K562 (cell line): ENCODE results near the gene ZC3H12C. TPM values are rescaled to one million over a fixed set of nuclear protein-coding genes. Genes with fewer than 3 reads are reported as not detected.

Experiments used
- ATAC-seq: fragments of 200-7000 bp; cut with Tn5 transposase; 3 replicates; pipeline ENCODE4 v1.9.1; 2020; ENCODE audit warnings: moderate library complexity
- BruUV-seq: library from RNA; stranded (reverse); fragments of 400-500 nt; replicated peaks from 2 replicates; lab custom pipeline; 2021; lab: Mats Ljungman, UMichigan
- CTCF ChIA-PET: fragments of 300-600 bp; formaldehyde crosslinking; extraction: SDS; loops from one replicate; lab custom pipeline; 2021; ENCODE audit warnings: low intra/inter-chr PET ratio; lab: Yijun Ruan, JAX
- POLR2A ChIA-PET: fragments of 300-600, 350-650 bp; sonication (Branson Sonifier 250); formaldehyde crosslinking; extraction: SDS; loops from one replicate; lab custom pipeline; 2021; ENCODE audit warnings: antibody characterized with exemption, inconsistent platforms; lab: Yijun Ruan, JAX
- DNase-seq, 4 experiments: peaks; one replicate each; pipeline versions ENCODE4 v3.0.0 to v3.0.0-alpha.2; 2011 to 2018; ENCODE audit warnings: low spot score in 3 of 4, mixed read lengths in 3 of 4; ENCODE audit errors: extremely low read depth in 1 of 4
- FAIRE-seq: peaks from 2 replicates; lab custom pipeline; 2011; peaks lifted over from hg19 to GRCh38; lab: Jason Lieb, UNC
- H2AFZ ChIP-seq: 2 replicates; pipeline ENCODE4 v1.6.0; 2011; ENCODE audit warnings: low read depth, low read length, control low read depth, inconsistent platforms
- H3K27ac ChIP-seq: fragments of 200-600 bp; 3 replicates; pipeline ENCODE4 v1.8.0; 2011; ENCODE audit warnings: low read depth, mild to moderate bottlenecking, control low read depth, inconsistent platforms, low read length, moderate library complexity, mixed read lengths; ENCODE audit errors: extremely low read depth
- H3K27me3 ChIP-seq, 2 experiments: fragments of 300-600 bp in 1 of 2; 2 replicates in 1 of 2; 3 replicates in 1 of 2; pipeline versions ENCODE4 v1.6.0 to v1.8.0; 2011; ENCODE audit warnings: inconsistent platforms in 2 of 2, low read length in 2 of 2, mild to moderate bottlenecking in 1 of 2, mixed read lengths in 1 of 2, moderate library complexity in 1 of 2; ENCODE audit not compliant: control insufficient read depth in 2 of 2, insufficient read depth in 2 of 2
- H3K36me3 ChIP-seq: fragments of 300-600 bp; 3 replicates; pipeline ENCODE4 v1.8.0; 2011; ENCODE audit warnings: mild to moderate bottlenecking, low read length, inconsistent platforms; ENCODE audit not compliant: control insufficient read depth, insufficient read depth
- H3K4me1 ChIP-seq, 2 experiments: fragments of 200-600 bp in 1 of 2; replicated peaks in 1 of 2; 2 replicates in 1 of 2; 3 replicates in 1 of 2; pipeline versions ENCODE4 v1.5.1 to v1.8.0; 2011; ENCODE audit warnings: inconsistent platforms in 2 of 2, low read length in 2 of 2, mild to moderate bottlenecking in 1 of 2, mixed read lengths in 1 of 2, moderate library complexity in 1 of 2; ENCODE audit not compliant: control insufficient read depth in 2 of 2, insufficient read depth in 2 of 2
- H3K4me2 ChIP-seq: 2 replicates; pipeline ENCODE4 v1.6.1; 2011; ENCODE audit warnings: low read length, control low read depth, inconsistent platforms, mixed read lengths; ENCODE audit not compliant: insufficient read depth
- H3K4me3 ChIP-seq: fragments of 200-600 bp; sonication (generic), shearing (Covaris generic); 2 replicates; pipeline ENCODE4 v1.5.1; 2016; ENCODE audit warnings: control low read depth, inconsistent platforms
- H3K79me2 ChIP-seq: fragments of 200-600 bp; 3 replicates; pipeline ENCODE4 v1.8.0; 2011; ENCODE audit warnings: low read length, inconsistent platforms; ENCODE audit not compliant: control insufficient read depth, insufficient read depth
- H3K9ac ChIP-seq, 2 experiments: 2 replicates each; pipeline versions ENCODE4 v1.6.0 to v1.6.1; 2011; ENCODE audit warnings: low read depth in 2 of 2, low read length in 2 of 2, control low read depth in 1 of 2, inconsistent platforms in 1 of 2, mild to moderate bottlenecking in 1 of 2, mixed read lengths in 1 of 2; ENCODE audit not compliant: insufficient read depth in 1 of 2
- H3K9me1 ChIP-seq: one replicate; pipeline ENCODE4 v1.6.0; 2011; ENCODE audit warnings: inconsistent platforms, mild to moderate bottlenecking, low read length, moderate library complexity; ENCODE audit not compliant: control insufficient read depth, insufficient read depth
- H3K9me3 ChIP-seq: replicated peaks from 2 replicates; pipeline ENCODE4 v1.5.1; 2011; ENCODE audit warnings: low read depth, low read length, inconsistent platforms; ENCODE audit not compliant: control insufficient read depth, insufficient read depth
- H4K20me1 ChIP-seq: replicated peaks from 2 replicates; pipeline ENCODE4 v1.6.1; 2011; ENCODE audit warnings: low read length, inconsistent platforms, mixed read lengths; ENCODE audit not compliant: control insufficient read depth, insufficient read depth
- ARID2 ChIP-seq: fragments of 450-650 bp; IDR thresholded peaks from 2 replicates; pipeline ENCODE4 v1.6.1; 2017; ENCODE audit warnings: antibody characterized with exemption, mild to moderate bottlenecking
- CBFA2T3 ChIP-seq: fragments of 450-650 bp; IDR thresholded peaks from 2 replicates; pipeline ENCODE4 v1.6.1; 2017
- CREM ChIP-seq: IDR thresholded peaks from 2 replicates; pipeline ENCODE4 v1.6.1; 2014; ENCODE audit warnings: antibody characterized with exemption, low read depth
- MEIS2 ChIP-seq: fragments of 450-650 bp; IDR thresholded peaks from 2 replicates; pipeline ENCODE4 v1.6.1; 2014; ENCODE audit warnings: mild to moderate bottlenecking; ENCODE audit not compliant: partially characterized antibody
- NFIC ChIP-seq: fragments of 450-650 bp; IDR thresholded peaks from 2 replicates; pipeline ENCODE4 v1.6.1; 2017; ENCODE audit warnings: mild to moderate bottlenecking, inconsistent platforms
- RFX1 ChIP-seq: fragments of 450-650 bp; IDR thresholded peaks from 2 replicates; pipeline ENCODE4 v1.6.1; 2016; ENCODE audit warnings: mild to moderate bottlenecking, moderate library complexity
- SOX6 ChIP-seq: fragments of 450-650 bp; IDR thresholded peaks from 2 replicates; pipeline ENCODE4 v1.6.1; 2014; ENCODE audit warnings: mild to moderate bottlenecking
- ZBTB7A ChIP-seq: IDR thresholded peaks from 2 replicates; pipeline ENCODE4 v1.6.1; 2011; ENCODE audit warnings: low read depth, mild to moderate bottlenecking, low read length, moderate library complexity, borderline replicate concordance; ENCODE audit not compliant: control insufficient read depth
- WGBS: fragments of 100-300 bp; shearing (Covaris generic); methylation state at CpG from one replicate; pipeline ENCODE4 v1.1.6; 2016; ENCODE audit warnings: low coverage, mixed read lengths; ENCODE audit not compliant: insufficient coverage; ENCODE audit errors: missing lambda C conversion rate; 5-methylcytosine and 5-hydroxymethylcytosine counted together
- in situ Hi-C: fragments of 300-500 bp; cut with MboI; formaldehyde crosslinking; loops from 4 replicates; pipeline ENCODE4 v1.15.0; 2018; ENCODE audit warnings: inconsistent platforms, mixed read lengths
- intact Hi-C: fragments of 100-400 bp; cut with micrococcal nuclease; formaldehyde crosslinking; loops from 2 replicates; pipeline ENCODE4 v1.14.2; 2022
- polyA plus RNA-seq, 8 experiments: library from polyadenylated mRNA; depleted of rRNA in 4 of 8; stranded (reverse) in 5 of 8; unstranded in 3 of 8; fragments of >200 nt; fragmentation: Nextera tagmentation in 2 of 8; fragmentation: Illumina TruSeq in 1 of 8; extraction: Ambion mirVana in 2 of 8; extraction: Trizol in 1 of 8; gene quantifications; 2 replicates each; pipeline versions ENCODE4 v1.2.1 to v1.2.3, GENCODE V29; 2011 to 2014; ENCODE audit warnings: inconsistent platforms in 1 of 8, missing spikeins in 1 of 8
- total RNA-seq, 7 experiments: library from RNA; depleted of rRNA in 6 of 7; stranded (reverse); fragments of >200 nt in 6 of 7; fragmentation: Illumina TruSeq in 2 of 7; extraction: Trizol in 2 of 7; gene quantifications; 2 replicates each; pipeline versions ENCODE4 v1.2.1 to v1.2.3, GENCODE V29; 2011 to 2021; ENCODE audit warnings: low replicate concordance in 1 of 7
- TF ChIP-seq, protein P1 (sequence below), 2 experiments: IDR thresholded peaks in 1 of 2; conservative IDR thresholded peaks in 1 of 2; 2 replicates each; pipeline ENCODE4 v1.6.1; 2016; ENCODE audit warnings: low read depth in 2 of 2, mild to moderate bottlenecking in 1 of 2, missing compliant biosample characterization in 1 of 2, missing genetic modification characterization in 1 of 2, moderate library complexity in 1 of 2
- TF ChIP-seq, protein P2 (sequence below): sonication (generic); formaldehyde crosslinking; IDR thresholded peaks from 2 replicates; pipeline ENCODE4 v1.8.0; 2022; ENCODE audit warnings: mild to moderate bottlenecking, low read depth, missing genetic modification reagents

Gene ZC3H12C
- total and polyA plus RNA-seq, 9 of the 15 experiments (the other 6 are each of a cell fraction or from before 2014, with no cell fraction given): 0.56 to 5.9 (median 3.3) TPM

- TF ChIP-seq, protein P1, sequence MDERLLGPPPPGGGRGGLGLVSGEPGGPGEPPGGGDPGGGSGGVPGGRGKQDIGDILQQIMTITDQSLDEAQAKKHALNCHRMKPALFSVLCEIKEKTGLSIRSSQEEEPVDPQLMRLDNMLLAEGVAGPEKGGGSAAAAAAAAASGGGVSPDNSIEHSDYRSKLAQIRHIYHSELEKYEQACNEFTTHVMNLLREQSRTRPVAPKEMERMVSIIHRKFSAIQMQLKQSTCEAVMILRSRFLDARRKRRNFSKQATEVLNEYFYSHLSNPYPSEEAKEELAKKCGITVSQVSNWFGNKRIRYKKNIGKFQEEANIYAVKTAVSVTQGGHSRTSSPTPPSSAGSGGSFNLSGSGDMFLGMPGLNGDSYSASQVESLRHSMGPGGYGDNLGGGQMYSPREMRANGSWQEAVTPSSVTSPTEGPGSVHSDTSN (CRISPR knock-in tag; IDR thresholded peaks at IDR 0.05; ENCODE audit: low read depth): no peak
- TF ChIP-seq, protein P1 (tag; conservative IDR thresholded peaks at IDR 0.05; ENCODE audit: low read depth): peak; percentile 51; the same call in 1 of the 2 replicates
- TF ChIP-seq, all 486 proteins: peak for 3
Measured at GRCh38 chr11:110074499-110074898, 18.7 kb upstream of the ZC3H12C start (continued).

DNA sequence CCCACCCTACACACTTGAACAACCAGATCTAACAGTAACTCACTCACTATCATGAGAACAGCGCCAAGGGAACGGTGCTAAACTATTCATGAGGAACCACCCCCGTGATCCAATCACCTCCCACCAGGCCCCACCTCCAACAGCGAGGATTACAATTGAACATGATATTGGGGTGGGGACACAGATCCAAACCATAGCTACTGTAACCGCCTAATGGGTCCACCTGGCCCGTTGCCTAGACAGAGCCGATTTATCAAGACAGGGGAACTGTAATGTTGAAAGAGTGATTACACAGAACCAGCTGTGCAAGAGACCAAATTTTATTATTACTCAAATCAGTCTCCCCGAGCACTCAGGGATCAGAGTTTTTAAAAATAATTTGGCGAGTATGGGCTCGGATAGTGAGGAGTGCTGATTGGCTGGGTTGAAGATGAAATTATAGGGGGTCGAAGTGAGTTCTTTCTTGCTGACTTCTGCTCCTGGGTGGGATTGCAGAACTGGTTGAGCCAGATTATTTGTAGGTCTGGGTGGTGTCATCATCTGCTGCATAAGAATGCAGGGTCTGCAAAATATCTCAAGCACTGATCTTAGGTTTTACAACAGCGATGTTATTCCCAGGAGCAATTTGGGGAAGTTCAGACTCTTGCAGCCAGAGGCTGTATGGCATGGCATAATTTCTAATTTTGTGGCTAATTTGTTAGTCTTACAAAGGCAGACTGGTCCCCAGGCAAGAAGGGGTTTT, 17.9 kb upstream of the ZC3H12C start:
- H3K9me3 ChIP-seq: peaks cover 4% of the 10 kb centered on the region; the same call in 1 of the 2 replicates
- peak overlapping the region; percentile 75; the same call in 1 of the 3 replicates for H3K27ac ChIP-seq
- no peaks in the 10 kb centered on the region for H3K79me2 ChIP-seq
- POLR2A ChIA-PET: no interaction called here
- H4K20me1 ChIP-seq: no peaks in the 10 kb centered on the region
- intact Hi-C loops: no loop called here
- CTCF ChIA-PET: no interaction called here
- peak in 2 of 4 experiments; percentile 22 to 70 for DNase-seq
- in situ Hi-C loops: no loop called here
- H3K4me1 ChIP-seq: peaks cover under 1 to 54% of the 10 kb centered on the region in 2 experiments; a peak in 3 of 5 replicates
- 5% methylated on average over 12 of the region's 12 CpGs for WGBS
- H3K4me3 ChIP-seq: no peak overlapping the region
- no peaks in the 10 kb centered on the region for H3K36me3 ChIP-seq
- H3K9me1 ChIP-seq: no peaks in the 10 kb centered on the region
- H3K27me3 ChIP-seq: no peaks in the 10 kb centered on the region
- peak overlapping the region; percentile 24 for H3K4me2 ChIP-seq
- TF ChIP-seq ZBTB7A: peak; percentile 23; the same call in 1 of the 2 replicates
- TF ChIP-seq SOX6: 0 out of 2 replicates have a peak, but pooled peaks have one; percentile 13
- peak; percentile 18; the same call in 1 of the 2 replicates for TF ChIP-seq RFX1
- TF ChIP-seq CBFA2T3: peak; percentile 27; the same call in 1 of the 2 replicates
- TF ChIP-seq, protein P1 (CRISPR knock-in tag; IDR thresholded peaks at IDR 0.05; ENCODE audit: low read depth): no peak
- TF ChIP-seq, protein P1 (tag; conservative IDR thresholded peaks at IDR 0.05; ENCODE audit: low read depth): peak; percentile 63
- TF ChIP-seq, protein P2, sequence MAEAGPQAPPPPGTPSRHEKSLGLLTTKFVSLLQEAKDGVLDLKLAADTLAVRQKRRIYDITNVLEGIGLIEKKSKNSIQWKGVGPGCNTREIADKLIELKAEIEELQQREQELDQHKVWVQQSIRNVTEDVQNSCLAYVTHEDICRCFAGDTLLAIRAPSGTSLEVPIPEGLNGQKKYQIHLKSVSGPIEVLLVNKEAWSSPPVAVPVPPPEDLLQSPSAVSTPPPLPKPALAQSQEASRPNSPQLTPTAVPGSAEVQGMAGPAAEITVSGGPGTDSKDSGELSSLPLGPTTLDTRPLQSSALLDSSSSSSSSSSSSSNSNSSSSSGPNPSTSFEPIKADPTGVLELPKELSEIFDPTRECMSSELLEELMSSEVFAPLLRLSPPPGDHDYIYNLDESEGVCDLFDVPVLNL: no peak
- 0 out of 2 replicates have a peak, but pooled peaks have one; percentile 30 for TF ChIP-seq NFIC
- TF ChIP-seq MEIS2: peak; percentile 51
- TF ChIP-seq ARID2: no peak
- TF ChIP-seq CREM: 0 out of 2 replicates have a peak, but pooled peaks have one; percentile 11
- H2AFZ ChIP-seq: peak overlapping the region; percentile 76
- H3K9ac ChIP-seq: no peak overlapping the region; a peak in 1 of 4 replicates
- peak; percentile 6 for FAIRE-seq
- peak; percentile 44 for ATAC-seq
- BruUV-seq: no TSS peak
